H9 (cell line): ENCODE results near the gene BYSL. TPM values are rescaled to one million over a fixed set of nuclear protein-coding genes. Genes with fewer than 3 reads are reported as not detected.

Experiments used
- DNase-seq: peaks from one replicate; pipeline ENCODE4 v3.0.0-alpha.2; 2017
- H2AFZ ChIP-seq: one replicate; pipeline ENCODE4 v1.6.1; 2013; ENCODE audit warnings: mild to moderate bottlenecking, low read length, control low read depth, moderate library complexity
- H2AK5ac ChIP-seq: 2 replicates; pipeline ENCODE4 v1.6.1; 2013; ENCODE audit warnings: low read length, control low read depth, mixed read lengths; ENCODE audit not compliant: insufficient read length
- H2BK120ac ChIP-seq: one replicate; pipeline ENCODE4 v1.6.1; 2013; ENCODE audit warnings: low read depth, mild to moderate bottlenecking, low read length, control low read depth, inconsistent platforms; ENCODE audit not compliant: poor library complexity, severe bottlenecking
- H2BK12ac ChIP-seq: 2 replicates; pipeline ENCODE4 v1.6.1; 2013; ENCODE audit warnings: low read length, control low read depth, mixed read lengths, low read depth; ENCODE audit not compliant: insufficient read length
- H2BK15ac ChIP-seq: 2 replicates; pipeline ENCODE4 v1.6.1; 2013; ENCODE audit warnings: low read depth, low read length, control low read depth
- H2BK20ac ChIP-seq: one replicate; pipeline ENCODE4 v1.6.1; 2013; ENCODE audit warnings: low read depth, mild to moderate bottlenecking, low read length, control low read depth, inconsistent platforms; ENCODE audit not compliant: poor library complexity, severe bottlenecking
- H2BK5ac ChIP-seq: 2 replicates; pipeline ENCODE4 v1.6.1; 2013; ENCODE audit warnings: low read length, control low read depth, mixed read lengths; ENCODE audit not compliant: insufficient read length
- H3K14ac ChIP-seq: 2 replicates; pipeline ENCODE4 v1.6.1; 2013; ENCODE audit warnings: low read length, control low read depth; ENCODE audit not compliant: insufficient read depth
- H3K18ac ChIP-seq: 2 replicates; pipeline ENCODE4 v1.6.1; 2013; ENCODE audit warnings: low read depth, mild to moderate bottlenecking, mixed read lengths, low read length, control low read depth; ENCODE audit not compliant: insufficient read length
- H3K23ac ChIP-seq: 2 replicates; pipeline ENCODE4 v1.6.1; 2013; ENCODE audit warnings: low read length, control low read depth, mixed read lengths, low read depth; ENCODE audit not compliant: insufficient read length
- H3K23me2 ChIP-seq: 2 replicates; pipeline ENCODE4 v1.6.1; 2013; ENCODE audit warnings: low read depth, mild to moderate bottlenecking, mixed read lengths, low read length, control low read depth; ENCODE audit not compliant: insufficient read length, poor library complexity, severe bottlenecking
- H3K27ac ChIP-seq: 2 replicates; pipeline ENCODE4 v1.5.1; 2013; ENCODE audit warnings: low read length, control low read depth, mixed read lengths, low read depth; ENCODE audit not compliant: insufficient read length
- H3K27me3 ChIP-seq: 2 replicates; pipeline ENCODE4 v1.6.1; 2013; ENCODE audit warnings: low read length, control low read depth, inconsistent platforms; ENCODE audit not compliant: insufficient read depth
- H3K4ac ChIP-seq: 2 replicates; pipeline ENCODE4 v1.6.1; 2013; ENCODE audit warnings: low read depth, mild to moderate bottlenecking, control low read depth, inconsistent platforms, low read length, moderate library complexity
- H3K4me1 ChIP-seq: 2 replicates; pipeline ENCODE4 v1.6.1; 2013; ENCODE audit warnings: low read length, control low read depth, inconsistent platforms; ENCODE audit not compliant: insufficient read depth
- H3K4me2 ChIP-seq: 2 replicates; pipeline ENCODE4 v1.6.1; 2013; ENCODE audit warnings: low read length, control low read depth, mixed read lengths; ENCODE audit not compliant: insufficient read length, insufficient read depth
- H3K56ac ChIP-seq: 2 replicates; pipeline ENCODE4 v1.6.1; 2013; ENCODE audit warnings: low read depth, mild to moderate bottlenecking, mixed read lengths, low read length, control low read depth; ENCODE audit not compliant: insufficient read length
- H3K79me1 ChIP-seq: 2 replicates; pipeline ENCODE4 v1.6.1; 2013; ENCODE audit warnings: low read depth, mild to moderate bottlenecking, moderate library complexity, low read length, control low read depth, inconsistent platforms; ENCODE audit not compliant: insufficient read depth, poor library complexity, severe bottlenecking
- H3K79me2 ChIP-seq: 2 replicates; pipeline ENCODE4 v1.6.1; 2013; ENCODE audit warnings: low read length, control low read depth, inconsistent platforms; ENCODE audit not compliant: insufficient read depth
- H3K9ac ChIP-seq: 2 replicates; pipeline ENCODE4 v1.6.1; 2013; ENCODE audit warnings: low read length, control low read depth, mixed read lengths; ENCODE audit not compliant: insufficient read length; ENCODE audit errors: extremely low read depth
- H3K9me3 ChIP-seq: one replicate; pipeline ENCODE4 v1.6.1; 2013; ENCODE audit warnings: low read depth, low read length, inconsistent platforms; ENCODE audit not compliant: control insufficient read depth
- H3T11ph ChIP-seq: one replicate; pipeline ENCODE4 v1.6.1; 2013; ENCODE audit warnings: mild to moderate bottlenecking, low read length, control low read depth, inconsistent platforms
- H4K20me1 ChIP-seq: one replicate; pipeline ENCODE4 v1.6.1; 2013; ENCODE audit not compliant: control insufficient read depth, insufficient read length, insufficient read depth
- H4K5ac ChIP-seq: 2 replicates; pipeline ENCODE4 v1.6.1; 2013; ENCODE audit warnings: low read depth, mild to moderate bottlenecking, mixed read lengths, low read length, control low read depth; ENCODE audit not compliant: insufficient read length
- H4K8ac ChIP-seq: replicated peaks from 2 replicates; pipeline ENCODE4 v1.6.1; 2013; ENCODE audit warnings: low read length, control low read depth, mixed read lengths, low read depth; ENCODE audit not compliant: insufficient read length
- H4K91ac ChIP-seq: 2 replicates; pipeline ENCODE4 v1.6.1; 2013; ENCODE audit warnings: low read depth, mild to moderate bottlenecking, moderate library complexity, mixed read lengths, low read length, control low read depth; ENCODE audit not compliant: insufficient read length
- H3K27ac Mint-ChIP-seq, 3 experiments: 2 replicates in 2 of 3; 3 replicates in 1 of 3; pipeline ENCODE4 v1.8.0; 2020 to 2021; ENCODE audit warnings: mixed read lengths in 3 of 3, mild to moderate bottlenecking in 1 of 3, moderate library complexity in 1 of 3
- H3K27me3 Mint-ChIP-seq: 2 replicates; pipeline ENCODE4 v1.8.0; 2021; ENCODE audit warnings: low read depth, mild to moderate bottlenecking, moderate library complexity, mixed read lengths
- H3K36me3 Mint-ChIP-seq, 3 experiments: 2 replicates in 2 of 3; 3 replicates in 1 of 3; pipeline ENCODE4 v1.8.0; 2020 to 2021; ENCODE audit warnings: low read depth in 3 of 3, mixed read lengths in 3 of 3; ENCODE audit not compliant: insufficient read depth in 1 of 3
- H3K4me1 Mint-ChIP-seq, 2 experiments: 2 replicates each; pipeline ENCODE4 v1.8.0; 2020; ENCODE audit warnings: mixed read lengths in 2 of 2
- H3K4me3 Mint-ChIP-seq, 2 experiments: 2 replicates in 1 of 2; 3 replicates in 1 of 2; pipeline ENCODE4 v1.8.0; 2020 to 2021; ENCODE audit warnings: mild to moderate bottlenecking in 2 of 2, mixed read lengths in 2 of 2, moderate library complexity in 1 of 2
- H3K9me3 Mint-ChIP-seq, 2 experiments: 2 replicates in 1 of 2; 3 replicates in 1 of 2; pipeline ENCODE4 v1.8.0; 2020; ENCODE audit warnings: mild to moderate bottlenecking in 2 of 2, mixed read lengths in 2 of 2, moderate library complexity in 1 of 2
- CTCF ChIP-seq: fragments of 200-600 bp; sonication (generic); conservative IDR thresholded peaks from 3 replicates; pipeline ENCODE4 v1.8.0; 2021; ENCODE audit warnings: antibody characterized with exemption, mild to moderate bottlenecking
- whole genome bisulfite sequencing: extraction: QIAGEN DNeasy Blood & Tissue Kit; methylation state at CpG from one replicate; pipeline ENCODE4 v1.1.7; 2013; ENCODE audit warnings: missing lambda C conversion rate, low lambda C conversion rate, mixed read lengths; ENCODE audit not compliant: insufficient read length; ENCODE audit errors: extremely low coverage; 5-methylcytosine and 5-hydroxymethylcytosine counted together
- total RNA-seq: library from RNA; stranded (reverse); gene quantifications from 2 replicates; pipeline ENCODE4 v1.2.1, GENCODE V29; 2021

The BYSL gene
- total RNA-seq, 1 experiment from 2014 or later, result 71.1 TPM

GRCh38 chr6:41975276-41975675, 54.0 kb downstream of the BYSL start:
- H3K9me3 Mint-ChIP-seq, result no peaks in the 10 kb centered on the region
- DNase-seq, result no peak
- H3K27me3 Mint-ChIP-seq, result no peaks in the 10 kb centered on the region

More at GRCh38 chr6:41975276-41975675, 54.0 kb downstream of the BYSL start:
- H3K79me2 ChIP-seq, result no peaks in the 10 kb centered on the region
- no peak overlapping the region for H3K18ac ChIP-seq
- no peak overlapping the region for H2BK5ac ChIP-seq
- TF ChIP-seq CTCF, result no peak
- no peaks in the 10 kb centered on the region for H3K27me3 ChIP-seq
- no peak overlapping the region for H3K14ac ChIP-seq
- no peak overlapping the region for H3K56ac ChIP-seq
- no peaks in the 10 kb centered on the region for H3K9me3 ChIP-seq
- no peaks in the 10 kb centered on the region for H3K79me1 ChIP-seq
- H3K4ac ChIP-seq, result no peak overlapping the region
- no peak overlapping the region for H4K5ac ChIP-seq
- H2AK5ac ChIP-seq, result no peak overlapping the region
- H2BK15ac ChIP-seq, result no peak overlapping the region
- H4K20me1 ChIP-seq, result no peaks in the 10 kb centered on the region
- H3K23me2 ChIP-seq, result no peaks in the 10 kb centered on the region
- no peak overlapping the region for H3K9ac ChIP-seq
- H2BK120ac ChIP-seq, result no peak overlapping the region
- no peak overlapping the region for H3K23ac ChIP-seq
- no peak overlapping the region for H4K91ac ChIP-seq
- no peak overlapping the region for H2BK12ac ChIP-seq
- no CpG with 5 or more reads among the region's 4 CpGs for WGBS
- H3K27ac Mint-ChIP-seq, result no peak overlapping the region
- H2BK20ac ChIP-seq, result no peak overlapping the region
- H3K4me3 Mint-ChIP-seq, result no peak overlapping the region
- H3K36me3 Mint-ChIP-seq, result no peaks in the 10 kb centered on the region
- H3T11ph ChIP-seq, result no peak overlapping the region
- H3K4me2 ChIP-seq, result no peak overlapping the region
- H3K4me1 ChIP-seq, result no peaks in the 10 kb centered on the region
- no peak overlapping the region for H4K8ac ChIP-seq
- peaks cover 4% of the 10 kb centered on the region in 2 experiments; a peak in 3 of 4 replicates for H3K4me1 Mint-ChIP-seq
- no peak overlapping the region for H3K27ac ChIP-seq
- no peak overlapping the region for H2AFZ ChIP-seq
